GM12892 (cell line): ENCODE results near the gene FLT4.

Experiments used
- POLR2A ChIP-seq: IDR thresholded peaks from 2 replicates; pipeline ENCODE4 v1.6.1; 2011; ENCODE audit warnings: low read depth, low read length, control low read depth
- POLR2AphosphoS5 ChIP-seq: IDR thresholded peaks from 2 replicates; pipeline ENCODE4 v1.6.1; 2011; ENCODE audit warnings: low read depth, low read length, control low read depth

GRCh38 chr5:180602481-180603075, 46.8 kb downstream of the FLT4 start:
- TF ChIP-seq POLR2AphosphoS5 (no peak), POLR2A (no peak)
